Measurements from ENCODE around the gene GNPTG.

The GNPTG gene

DNA sequence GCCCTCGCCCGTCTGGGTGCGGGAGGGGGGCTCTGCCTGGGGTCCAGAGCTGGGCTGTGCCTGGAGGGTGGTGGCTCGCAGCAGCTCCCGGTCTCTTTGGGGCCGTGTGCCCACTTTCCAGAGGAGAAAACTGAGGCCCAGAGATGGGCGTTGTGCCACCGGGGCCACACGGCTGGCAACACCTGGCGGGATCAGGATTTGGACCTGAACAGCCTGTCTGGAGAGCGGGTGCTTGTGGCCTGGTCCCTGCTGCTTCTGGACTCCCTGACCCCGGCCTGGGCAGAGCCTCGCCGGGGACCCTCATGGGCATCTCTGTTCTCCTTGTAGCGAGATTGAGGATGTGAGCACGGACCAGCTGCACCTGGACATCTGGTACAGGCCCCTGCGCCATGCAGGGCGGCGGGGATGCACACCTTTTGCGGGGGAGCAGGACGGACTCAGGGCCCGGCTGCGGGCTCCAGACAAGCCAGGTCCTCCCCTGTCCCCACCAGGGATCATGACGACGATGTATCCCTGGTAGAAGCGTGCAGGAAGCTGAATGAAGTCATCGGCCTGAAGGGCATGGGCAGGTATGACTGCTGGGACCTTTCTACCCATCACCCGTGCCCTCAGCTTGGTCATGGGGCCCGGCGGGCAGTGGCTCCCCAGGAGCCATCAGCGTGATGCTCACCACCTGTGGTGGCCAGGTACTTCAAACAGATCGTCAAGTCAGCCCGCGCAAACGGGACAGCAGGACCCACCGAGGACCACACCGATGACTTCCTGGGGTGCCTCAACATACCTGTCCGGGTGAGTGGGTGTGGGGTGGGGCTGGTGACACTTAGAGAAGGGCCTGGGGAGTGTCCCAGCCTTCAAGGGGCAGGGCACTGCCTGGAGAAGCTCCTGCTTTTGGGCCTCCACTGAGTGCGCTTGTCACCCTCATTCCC lies 10.0 kb upstream of the GNPTG start:
- Histone ChIP-seq H3K27me3 (ENCODE audit: control insufficient read depth in 2 of 2, insufficient read depth in 2 of 2, low read length in 2 of 2) (peaks cover 0 to 2% of the 10 kb centered on the region in 2 donors), H3K4me3 (ENCODE audit: low read length in 2 of 2) (peak overlapping the region in 1 of 2 donors; percentile 51), H3K27ac (ENCODE audit: low read depth in 2 of 2, low read length in 2 of 2) (peak overlapping the region in 1 of 2 donors; percentile 40), H3K4me1 (ENCODE audit: control insufficient read depth in 2 of 2, insufficient read depth in 2 of 2, low read length in 2 of 2) (peaks cover 15 to 22% of the 10 kb centered on the region in 2 donors), H3K9ac (ENCODE audit: low read depth in 1 of 2, low read length in 2 of 2) (no peak overlapping the region), H3K9me3 (ENCODE audit: control insufficient read depth in 2 of 2, low read length in 2 of 2) (no peaks in the 10 kb centered on the region), H3K36me3 (ENCODE audit: control insufficient read depth in 2 of 2, insufficient read depth in 2 of 2, low read length in 2 of 2) (no peaks in the 10 kb centered on the region)

DNA sequence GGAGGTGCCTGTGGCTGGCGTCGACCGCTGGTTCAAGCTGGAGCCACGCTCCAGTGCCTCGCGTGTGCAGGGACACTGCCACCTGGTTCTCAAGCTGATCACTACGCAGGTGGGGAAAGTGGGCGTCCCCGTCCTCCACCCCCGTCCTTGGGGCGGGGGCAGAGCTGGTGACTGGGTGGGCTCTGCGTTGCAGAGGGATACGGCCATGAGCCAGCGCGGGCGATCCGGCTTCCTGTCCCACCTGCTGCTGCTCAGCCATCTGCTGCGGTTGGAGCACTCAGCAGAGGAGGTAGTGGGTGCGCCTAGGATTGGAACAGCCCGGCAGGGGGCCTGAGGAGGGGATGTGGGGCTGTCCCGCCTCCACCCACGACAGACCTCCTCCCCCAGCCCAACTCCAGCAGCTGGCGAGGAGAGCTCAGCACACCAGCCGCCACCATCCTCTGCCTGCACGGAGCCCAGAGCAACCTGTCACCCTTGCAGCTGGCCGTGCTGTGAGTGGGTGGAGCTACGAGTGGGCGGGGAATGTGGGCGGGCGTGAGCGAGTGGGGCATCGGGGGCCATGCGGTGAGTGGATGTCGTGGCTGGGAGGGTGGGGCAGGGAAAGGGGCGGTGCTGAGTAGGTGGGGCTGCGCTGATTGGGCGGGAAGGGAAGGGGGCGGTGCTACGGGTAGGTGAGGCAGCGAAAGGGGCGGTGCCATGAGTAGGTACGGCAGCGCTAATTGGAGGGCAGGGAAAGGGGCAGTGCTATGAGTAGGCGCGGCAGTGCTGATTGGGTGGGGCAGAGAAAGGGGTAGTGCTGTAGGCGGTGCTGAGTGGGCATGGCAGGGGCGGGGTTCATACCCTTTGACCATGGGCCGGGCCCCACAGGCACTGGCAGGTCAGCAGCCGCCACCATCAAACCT lies 9.0 kb upstream of the GNPTG start:
- Histone ChIP-seq H3K36me3 (ENCODE audit: control insufficient read depth in 2 of 2, insufficient read depth in 2 of 2, low read length in 2 of 2) (no peaks in the 10 kb centered on the region), H3K4me3 (ENCODE audit: low read length in 2 of 2) (peak overlapping the region; percentile 69), H3K27ac (ENCODE audit: low read depth in 2 of 2, low read length in 2 of 2) (peak overlapping the region in 1 of 2 donors; percentile 48), H3K9me3 (ENCODE audit: control insufficient read depth in 2 of 2, low read length in 2 of 2) (no peaks in the 10 kb centered on the region), H3K4me1 (ENCODE audit: control insufficient read depth in 2 of 2, insufficient read depth in 2 of 2, low read length in 2 of 2) (peaks cover 15 to 22% of the 10 kb centered on the region in 2 donors), H3K27me3 (ENCODE audit: control insufficient read depth in 2 of 2, insufficient read depth in 2 of 2, low read length in 2 of 2) (no peaks in the 10 kb centered on the region), H3K9ac (ENCODE audit: low read depth in 1 of 2, low read length in 2 of 2) (no peak overlapping the region)

DNA sequence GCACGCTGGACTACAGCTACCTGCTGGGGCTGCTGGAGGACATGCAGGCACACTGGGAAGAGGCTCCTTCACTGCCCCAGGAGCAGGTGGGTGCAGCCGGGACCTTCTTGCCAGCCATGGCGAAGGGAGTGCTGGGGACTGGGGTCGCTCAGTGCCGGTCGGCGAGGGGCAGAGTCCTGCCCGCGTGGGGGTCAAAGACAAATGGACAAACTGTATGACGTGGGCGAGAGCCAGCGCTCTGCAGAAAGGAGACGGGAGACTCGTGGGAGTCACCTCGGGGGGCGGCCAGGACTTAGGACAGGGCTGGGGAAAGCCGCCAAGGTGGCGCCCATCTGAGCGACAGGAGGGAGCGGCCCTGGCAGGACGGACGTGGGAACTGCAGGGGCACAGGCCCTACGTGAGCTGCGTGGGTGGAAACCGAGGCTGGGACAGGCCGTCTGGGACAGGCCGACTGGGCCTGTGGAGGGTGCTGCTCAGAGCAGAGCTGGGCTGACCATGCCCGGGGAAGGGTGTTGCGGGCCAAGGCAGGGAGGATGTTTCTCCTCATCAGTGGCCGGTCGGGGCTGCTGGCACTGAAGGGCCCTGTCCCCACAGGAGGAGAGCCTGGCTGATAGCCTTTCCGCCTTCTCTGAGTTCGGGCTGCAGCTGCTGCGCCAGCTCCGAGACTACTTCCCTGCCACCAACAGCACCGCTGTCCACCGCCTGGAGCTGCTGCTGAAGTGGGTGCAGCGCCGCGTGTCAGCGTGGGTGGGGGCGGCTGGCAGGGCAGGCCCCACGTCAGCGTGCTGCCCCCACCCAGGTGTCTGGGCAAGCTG lies 8.1 kb upstream of the GNPTG start:
- Histone ChIP-seq H3K27ac (ENCODE audit: low read depth in 2 of 2, low read length in 2 of 2) (peak overlapping the region in 1 of 2 donors; percentile 48), H3K9ac (ENCODE audit: low read depth in 1 of 2, low read length in 2 of 2) (peak overlapping the region in 1 of 2 donors; percentile 33), H3K4me3 (ENCODE audit: low read length in 2 of 2) (peak overlapping the region; percentile 69)

DNA sequence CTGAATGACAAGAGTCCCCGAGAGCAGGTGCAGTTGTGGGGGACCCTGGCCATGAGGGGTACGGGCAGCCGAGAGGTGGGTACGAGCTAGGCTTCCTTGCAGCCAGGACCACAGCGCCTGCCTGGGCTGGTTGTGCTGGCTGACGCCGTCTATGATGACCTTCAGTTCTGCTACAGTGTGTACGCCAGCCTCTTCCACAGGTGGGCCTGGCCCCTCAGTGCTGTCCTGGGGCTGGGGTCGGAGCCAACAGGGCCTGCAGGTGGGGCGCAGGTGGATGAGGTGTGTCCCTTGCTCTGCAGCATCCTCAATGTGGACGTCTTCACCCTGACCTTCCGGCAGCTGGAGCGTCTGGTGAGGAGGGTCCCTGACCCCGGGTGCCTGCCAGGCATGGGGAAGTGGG lies 7.2 kb upstream of the GNPTG start:
- peaks cover 0 to 10% of the 10 kb centered on the region in 2 donors for H3K36me3 ChIP-seq (ENCODE audit: control insufficient read depth in 2 of 2, insufficient read depth in 2 of 2, low read length in 2 of 2)
- H3K27ac ChIP-seq (ENCODE audit: low read depth in 2 of 2, low read length in 2 of 2): no peak overlapping the region
- no peaks in the 10 kb centered on the region for H3K27me3 ChIP-seq (ENCODE audit: control insufficient read depth in 2 of 2, insufficient read depth in 2 of 2, low read length in 2 of 2)
- H3K9ac ChIP-seq (ENCODE audit: low read depth in 1 of 2, low read length in 2 of 2): no peak overlapping the region
- H3K4me1 ChIP-seq (ENCODE audit: control insufficient read depth in 2 of 2, insufficient read depth in 2 of 2, low read length in 2 of 2): peaks cover 15 to 22% of the 10 kb centered on the region in 2 donors
- H3K9me3 ChIP-seq (ENCODE audit: control insufficient read depth in 2 of 2, low read length in 2 of 2): no peaks in the 10 kb centered on the region
- no peak overlapping the region for H3K4me3 ChIP-seq (ENCODE audit: low read length in 2 of 2)

More for the DNA sequence above, 8.1 kb upstream of the GNPTG start:
- Histone ChIP-seq H3K36me3 (ENCODE audit: control insufficient read depth in 2 of 2, insufficient read depth in 2 of 2, low read length in 2 of 2) (peaks cover 0 to 2% of the 10 kb centered on the region in 2 donors), H3K9me3 (ENCODE audit: control insufficient read depth in 2 of 2, low read length in 2 of 2) (no peaks in the 10 kb centered on the region), H3K4me1 (ENCODE audit: control insufficient read depth in 2 of 2, insufficient read depth in 2 of 2, low read length in 2 of 2) (peaks cover 15 to 22% of the 10 kb centered on the region in 2 donors), H3K27me3 (ENCODE audit: control insufficient read depth in 2 of 2, insufficient read depth in 2 of 2, low read length in 2 of 2) (no peaks in the 10 kb centered on the region)

GRCh38 chr16:1345087-1345486 lies 6.6 kb upstream of the GNPTG start:
- no peak overlapping the region for H3K27ac ChIP-seq (ENCODE audit: low read depth in 2 of 2, low read length in 2 of 2)
- H3K27me3 ChIP-seq (ENCODE audit: control insufficient read depth in 2 of 2, insufficient read depth in 2 of 2, low read length in 2 of 2): no peaks in the 10 kb centered on the region

DNA sequence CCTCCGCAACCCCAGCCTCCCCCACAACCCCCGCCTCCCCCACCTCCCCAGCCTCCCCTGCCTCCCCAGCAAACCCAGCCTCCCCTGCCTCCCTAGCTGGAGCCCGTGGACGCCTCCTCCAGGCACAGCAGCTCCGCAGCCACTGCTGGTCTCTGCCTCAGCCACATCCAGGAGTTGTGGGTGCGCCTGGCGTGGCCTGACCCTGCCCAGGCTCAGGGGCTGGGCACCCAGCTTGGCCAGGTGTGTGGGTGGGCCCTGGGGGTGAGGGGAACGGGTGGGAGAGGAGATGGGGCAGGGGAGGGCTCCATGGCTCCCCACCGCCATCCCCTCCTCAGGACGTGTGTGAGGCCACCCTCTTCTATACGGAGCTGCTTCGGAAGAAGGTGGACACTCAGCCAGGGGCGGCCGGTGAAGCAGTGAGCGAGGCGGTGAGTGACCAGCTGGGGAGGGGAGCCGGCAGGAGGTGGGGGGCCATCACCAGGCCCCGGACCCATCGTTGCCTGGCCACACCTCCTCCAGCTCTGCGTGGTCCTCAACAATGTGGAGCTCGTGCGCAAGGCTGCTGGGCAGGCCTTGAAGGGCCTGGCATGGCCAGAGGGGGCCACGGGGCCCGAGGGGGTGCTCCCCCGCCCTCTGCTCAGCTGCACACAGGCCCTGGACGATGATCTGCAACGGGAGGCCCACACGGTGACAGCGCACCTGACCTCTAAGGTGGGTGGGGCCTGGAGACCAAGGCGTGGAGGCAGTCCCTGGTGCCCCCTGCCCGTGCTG lies 5.9 kb upstream of the GNPTG start:
- Histone ChIP-seq H3K9me3 (ENCODE audit: control insufficient read depth in 2 of 2, low read length in 2 of 2) (no peaks in the 10 kb centered on the region), H3K36me3 (ENCODE audit: control insufficient read depth in 2 of 2, insufficient read depth in 2 of 2, low read length in 2 of 2) (peaks cover 0 to 18% of the 10 kb centered on the region in 2 donors), H3K27ac (ENCODE audit: low read depth in 2 of 2, low read length in 2 of 2) (no peak overlapping the region), H3K9ac (ENCODE audit: low read depth in 1 of 2, low read length in 2 of 2) (no peak overlapping the region), H3K4me1 (ENCODE audit: control insufficient read depth in 2 of 2, insufficient read depth in 2 of 2, low read length in 2 of 2) (peaks cover 20 to 28% of the 10 kb centered on the region in 2 donors), H3K4me3 (ENCODE audit: low read length in 2 of 2) (no peak overlapping the region), H3K27me3 (ENCODE audit: control insufficient read depth in 2 of 2, insufficient read depth in 2 of 2, low read length in 2 of 2) (no peaks in the 10 kb centered on the region)

More at GRCh38 chr16:1345087-1345486, 6.6 kb upstream of the GNPTG start:
- H3K4me3 ChIP-seq (ENCODE audit: low read length in 2 of 2): no peak overlapping the region
- H3K4me1 ChIP-seq (ENCODE audit: control insufficient read depth in 2 of 2, insufficient read depth in 2 of 2, low read length in 2 of 2): peaks cover 15 to 22% of the 10 kb centered on the region in 2 donors
- H3K9me3 ChIP-seq (ENCODE audit: control insufficient read depth in 2 of 2, low read length in 2 of 2): no peaks in the 10 kb centered on the region
- H3K9ac ChIP-seq (ENCODE audit: low read depth in 1 of 2, low read length in 2 of 2): no peak overlapping the region
- peaks cover 0 to 15% of the 10 kb centered on the region in 2 donors for H3K36me3 ChIP-seq (ENCODE audit: control insufficient read depth in 2 of 2, insufficient read depth in 2 of 2, low read length in 2 of 2)

- H3K4me1 ChIP-seq (ENCODE audit: control insufficient read depth in 2 of 2, insufficient read depth in 2 of 2, low read length in 2 of 2): peaks cover 24 to 34% of the 10 kb centered on the region in 2 donors
- H3K9me3 ChIP-seq (ENCODE audit: control insufficient read depth in 2 of 2, low read length in 2 of 2): no peaks in the 10 kb centered on the region
- peaks cover 0 to 18% of the 10 kb centered on the region in 2 donors for H3K36me3 ChIP-seq (ENCODE audit: control insufficient read depth in 2 of 2, insufficient read depth in 2 of 2, low read length in 2 of 2)
- no peak overlapping the region for H3K4me3 ChIP-seq (ENCODE audit: low read length in 2 of 2)
- no peak overlapping the region for H3K9ac ChIP-seq (ENCODE audit: low read depth in 1 of 2, low read length in 2 of 2)
- H3K27ac ChIP-seq (ENCODE audit: low read depth in 2 of 2, low read length in 2 of 2): no peak overlapping the region
- H3K27me3 ChIP-seq (ENCODE audit: control insufficient read depth in 2 of 2, insufficient read depth in 2 of 2, low read length in 2 of 2): no peaks in the 10 kb centered on the region
These were observed 5.1 kb upstream of the GNPTG start for GRCh38 chr16:1346422-1347285.

DNA sequence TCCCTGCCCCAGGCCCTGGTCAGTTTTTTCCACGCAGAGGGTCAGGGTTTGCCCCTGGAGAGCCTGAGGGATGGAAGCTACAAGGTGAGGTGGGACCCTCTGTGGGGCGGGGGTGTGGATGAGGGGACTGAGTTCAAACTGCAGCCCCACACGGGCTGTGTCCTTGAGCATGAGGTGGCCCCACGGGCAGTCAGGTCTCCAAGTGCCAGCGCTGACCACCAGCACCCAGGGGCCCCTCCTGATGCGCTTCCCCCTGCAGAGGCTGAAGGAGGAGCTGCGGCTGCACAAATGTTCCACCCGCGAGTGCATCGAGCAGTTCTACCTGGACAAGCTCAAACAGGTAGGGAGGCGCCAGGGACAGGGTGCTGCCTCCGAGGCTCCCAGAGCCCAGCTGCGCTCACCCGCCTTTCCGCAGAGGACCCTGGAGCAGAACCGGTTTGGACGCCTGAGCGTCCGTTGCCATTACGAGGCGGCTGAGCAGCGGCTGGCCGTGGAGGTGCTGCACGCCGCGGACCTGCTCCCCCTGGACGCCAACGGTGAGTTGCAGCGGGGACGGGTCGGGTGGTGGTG lies 4.4 kb upstream of the GNPTG start:
- no peak overlapping the region for H3K9ac ChIP-seq (ENCODE audit: low read depth in 1 of 2, low read length in 2 of 2)
- H3K27me3 ChIP-seq (ENCODE audit: control insufficient read depth in 2 of 2, insufficient read depth in 2 of 2, low read length in 2 of 2): no peaks in the 10 kb centered on the region
- peaks cover 0 to 18% of the 10 kb centered on the region in 2 donors for H3K36me3 ChIP-seq (ENCODE audit: control insufficient read depth in 2 of 2, insufficient read depth in 2 of 2, low read length in 2 of 2)
- peaks cover 23 to 31% of the 10 kb centered on the region in 2 donors for H3K4me1 ChIP-seq (ENCODE audit: control insufficient read depth in 2 of 2, insufficient read depth in 2 of 2, low read length in 2 of 2)
- H3K9me3 ChIP-seq (ENCODE audit: control insufficient read depth in 2 of 2, low read length in 2 of 2): no peaks in the 10 kb centered on the region
- no peak overlapping the region for H3K4me3 ChIP-seq (ENCODE audit: low read length in 2 of 2)
- H3K27ac ChIP-seq (ENCODE audit: low read depth in 2 of 2, low read length in 2 of 2): no peak overlapping the region
